Neuron (in vitro differentiated cells): ENCODE results near the gene NRG2.

Experiments used
- H2AFZ ChIP-seq: one replicate; pipeline ENCODE4 v1.6.1; 2013; ENCODE audit warnings: low read depth, mild to moderate bottlenecking, inconsistent platforms, low read length, moderate library complexity
- H3K27me3 ChIP-seq: one replicate; pipeline ENCODE4 v1.6.1; 2013; ENCODE audit warnings: low read length; ENCODE audit not compliant: insufficient read depth
- H3K36me3 ChIP-seq: one replicate; pipeline ENCODE4 v1.6.1; 2013; ENCODE audit warnings: low read length; ENCODE audit not compliant: insufficient read depth
- H3K4me1 ChIP-seq: one replicate; pipeline ENCODE4 v1.6.1; 2013; ENCODE audit warnings: low read length; ENCODE audit not compliant: insufficient read depth
- H3K4me3 ChIP-seq: 2 replicates; pipeline ENCODE4 v1.5.1; 2013; ENCODE audit warnings: mild to moderate bottlenecking, low read length, moderate library complexity
- H3K9me3 ChIP-seq: one replicate; pipeline ENCODE4 v1.6.1; 2013; ENCODE audit warnings: low read length

The NRG2 gene

DNA sequence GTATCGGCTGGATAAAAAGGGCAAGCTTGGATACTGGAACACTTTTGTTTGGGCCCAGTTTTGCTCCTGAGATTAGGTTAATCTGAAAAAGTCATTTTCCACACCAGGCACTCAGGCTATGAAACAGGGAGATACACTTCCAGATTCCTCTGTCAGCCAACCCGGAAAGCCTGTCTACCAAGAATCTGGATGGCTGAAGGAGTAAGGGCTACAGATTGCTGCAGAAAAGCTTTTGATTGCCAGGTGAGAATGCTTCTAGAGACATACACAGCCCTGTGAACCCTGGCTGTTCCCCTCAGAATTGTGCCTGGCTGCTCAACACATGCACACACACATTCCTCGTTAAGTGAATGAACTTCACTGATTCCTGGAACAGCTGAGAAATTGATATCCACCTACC, 133.1 kb downstream of the NRG2 start:
- Histone ChIP-seq H2AFZ (no peak overlapping the region), H3K36me3 (no peaks in the 10 kb centered on the region), H3K4me3 (no peak overlapping the region), H3K4me1 (no peaks in the 10 kb centered on the region), H3K27me3 (peaks cover 53% of the 10 kb centered on the region), H3K9me3 (no peaks in the 10 kb centered on the region)

GRCh38 chr5:139908749-139909148, 134.3 kb downstream of the NRG2 start:
- H3K9me3 ChIP-seq = no peaks in the 10 kb centered on the region
- peaks cover 6% of the 10 kb centered on the region for H3K4me1 ChIP-seq
- H3K4me3 ChIP-seq = no peak overlapping the region
- no peak overlapping the region for H2AFZ ChIP-seq
- peaks cover 62% of the 10 kb centered on the region for H3K27me3 ChIP-seq
- no peaks in the 10 kb centered on the region for H3K36me3 ChIP-seq

- Histone ChIP-seq H3K36me3 (no peaks in the 10 kb centered on the region), H3K9me3 (no peaks in the 10 kb centered on the region), H3K27me3 (peaks cover 79% of the 10 kb centered on the region), H3K4me1 (peaks cover 10% of the 10 kb centered on the region), H2AFZ (no peak overlapping the region), H3K4me3 (no peak overlapping the region)
Observed at GRCh38 chr5:139906661-139907060, 136.4 kb downstream of the NRG2 start.

DNA sequence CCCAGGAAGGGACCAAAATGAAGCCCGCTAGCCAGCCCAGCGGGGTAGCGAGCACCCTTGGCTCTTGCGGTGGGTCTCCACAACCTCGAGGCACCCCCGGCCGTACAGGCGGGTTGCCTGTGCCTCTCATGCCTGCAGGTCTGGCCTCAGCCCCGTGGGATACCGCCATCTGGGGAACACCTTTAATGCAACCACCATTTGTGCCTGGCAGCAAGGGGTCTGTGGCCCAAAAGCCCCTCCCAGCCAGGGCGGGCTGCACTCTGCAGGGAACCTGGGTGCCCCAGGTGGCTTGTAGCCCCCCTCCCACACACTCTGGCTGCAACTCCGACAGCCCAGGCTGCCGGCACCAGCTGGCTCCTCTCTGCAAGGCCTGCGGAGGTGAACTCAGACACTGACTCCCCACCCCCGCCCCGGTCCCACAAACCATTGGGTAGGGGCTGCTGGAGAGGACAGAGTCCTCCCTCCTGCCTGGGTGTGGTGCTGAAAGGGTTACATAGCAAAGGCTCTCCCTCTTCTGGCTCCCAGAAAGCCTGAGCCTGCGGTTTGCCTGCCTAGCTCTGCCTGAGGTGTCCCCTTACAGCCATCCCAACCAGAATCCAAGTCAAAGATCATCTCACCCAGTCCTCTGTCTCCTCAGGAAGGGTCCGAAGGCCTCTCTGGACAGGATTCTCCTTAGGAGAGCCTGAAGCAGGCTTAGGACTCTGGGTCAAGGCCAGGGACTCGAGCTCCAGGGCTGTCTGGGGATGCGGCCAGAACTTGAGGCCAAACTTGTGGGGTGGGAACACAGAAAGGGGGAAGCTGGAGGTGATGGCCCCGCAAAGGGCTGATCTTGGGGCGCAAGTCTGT, 138.1 kb downstream of the NRG2 start:
- Histone ChIP-seq H3K4me1 (peaks cover 10% of the 10 kb centered on the region), H2AFZ (peak overlapping the region; percentile 77), H3K9me3 (no peaks in the 10 kb centered on the region), H3K4me3 (no peak overlapping the region), H3K27me3 (peaks cover 81% of the 10 kb centered on the region), H3K36me3 (no peaks in the 10 kb centered on the region)

DNA sequence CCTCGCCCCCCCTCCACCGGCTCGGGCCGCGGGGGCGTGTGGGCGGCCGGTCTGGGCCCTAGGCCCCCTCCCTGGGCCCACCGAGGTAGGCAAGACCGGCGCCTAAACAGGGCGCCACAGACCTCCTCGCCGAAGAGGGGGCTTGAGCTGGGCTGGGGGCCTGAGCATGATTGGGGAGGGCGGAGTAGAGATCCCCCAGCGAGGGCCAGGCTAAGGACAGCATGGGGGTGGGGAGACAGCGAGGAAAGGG, 138.6 kb downstream of the NRG2 start:
- Histone ChIP-seq H3K4me3 (no peak overlapping the region), H3K36me3 (no peaks in the 10 kb centered on the region), H3K27me3 (peaks cover 82% of the 10 kb centered on the region), H3K4me1 (peaks cover 10% of the 10 kb centered on the region), H3K9me3 (no peaks in the 10 kb centered on the region), H2AFZ (peak overlapping the region; percentile 77)

DNA sequence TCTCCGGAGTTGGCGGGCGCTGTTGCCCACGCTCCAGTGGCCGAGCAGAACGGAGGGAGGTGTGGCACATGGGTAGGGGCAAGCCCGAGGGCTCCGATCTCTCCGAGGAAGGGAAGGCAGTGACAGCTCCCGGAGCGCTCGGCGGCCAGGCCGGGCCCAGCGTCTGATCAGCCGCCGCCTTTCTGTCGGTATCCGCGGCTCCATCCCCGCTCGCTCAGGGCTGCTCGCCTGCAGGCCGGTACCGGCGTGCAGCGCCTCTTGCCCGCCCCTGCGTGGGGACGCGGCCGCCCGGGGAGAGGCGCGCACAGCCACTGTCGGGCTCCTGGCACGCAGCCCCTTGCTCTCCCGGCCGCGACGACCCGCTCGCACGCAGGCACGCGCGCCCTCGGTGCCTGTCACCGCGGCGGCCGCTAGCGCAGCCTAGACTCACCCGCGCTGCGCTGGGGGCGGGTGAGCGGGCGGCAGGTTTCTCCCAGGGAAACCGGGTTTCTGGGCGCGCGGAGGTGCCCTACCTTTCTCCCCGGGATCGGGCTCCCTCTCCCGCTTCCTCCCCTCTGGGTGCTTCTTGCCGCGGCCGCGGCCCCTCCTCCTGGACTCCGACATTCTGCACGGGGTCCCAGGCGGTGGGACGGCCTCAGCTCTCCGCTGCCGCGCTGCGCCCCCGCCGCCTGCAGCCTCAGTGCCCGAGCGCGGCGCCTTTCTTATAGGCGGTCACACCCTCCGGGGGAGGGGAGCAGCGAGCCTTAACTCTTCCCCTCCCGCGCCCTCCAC, 139.1 kb downstream of the NRG2 start:
- H3K4me3 ChIP-seq = peak overlapping the region; percentile 33
- peaks cover 81% of the 10 kb centered on the region for H3K27me3 ChIP-seq
- no peaks in the 10 kb centered on the region for H3K9me3 ChIP-seq
- peak overlapping the region; percentile 77 for H2AFZ ChIP-seq
- no peaks in the 10 kb centered on the region for H3K36me3 ChIP-seq
- H3K4me1 ChIP-seq = peaks cover 10% of the 10 kb centered on the region

DNA sequence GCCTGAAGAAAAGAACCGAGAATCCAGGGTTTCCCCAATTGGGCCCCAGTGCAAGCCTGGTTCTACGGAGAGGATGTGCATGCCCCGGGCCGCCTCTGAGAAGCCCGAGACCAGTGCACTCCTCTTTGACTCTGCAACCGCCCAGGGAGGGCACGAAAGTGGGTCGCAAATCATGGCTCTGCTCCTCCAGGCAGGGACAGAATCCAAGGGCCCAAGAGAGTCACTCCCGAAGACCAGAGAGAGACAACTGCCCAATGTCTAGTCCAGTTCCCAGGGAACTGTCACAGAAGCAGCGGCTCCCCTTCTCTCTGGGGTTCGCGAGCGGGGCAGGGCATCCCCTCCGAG, 139.7 kb downstream of the NRG2 start:
- peak overlapping the region; percentile 77 for H2AFZ ChIP-seq
- peak overlapping the region; percentile 33 for H3K4me3 ChIP-seq
- H3K4me1 ChIP-seq = peaks cover 10% of the 10 kb centered on the region
- H3K27me3 ChIP-seq = peaks cover 82% of the 10 kb centered on the region
- H3K9me3 ChIP-seq = no peaks in the 10 kb centered on the region
- H3K36me3 ChIP-seq = no peaks in the 10 kb centered on the region

- Histone ChIP-seq H2AFZ (no peak overlapping the region), H3K4me1 (peaks cover 10% of the 10 kb centered on the region), H3K9me3 (no peaks in the 10 kb centered on the region), H3K36me3 (no peaks in the 10 kb centered on the region), H3K4me3 (no peak overlapping the region), H3K27me3 (peaks cover 87% of the 10 kb centered on the region)
Observed at GRCh38 chr5:139901986-139902385, 141.1 kb downstream of the NRG2 start.

GRCh38 chr5:139901251-139901575, 141.9 kb downstream of the NRG2 start:
- H3K27me3 ChIP-seq = peaks cover 87% of the 10 kb centered on the region
- H3K4me1 ChIP-seq = peaks cover 10% of the 10 kb centered on the region
- no peak overlapping the region for H2AFZ ChIP-seq
- H3K36me3 ChIP-seq = no peaks in the 10 kb centered on the region
- H3K9me3 ChIP-seq = no peaks in the 10 kb centered on the region
- H3K4me3 ChIP-seq = no peak overlapping the region

DNA sequence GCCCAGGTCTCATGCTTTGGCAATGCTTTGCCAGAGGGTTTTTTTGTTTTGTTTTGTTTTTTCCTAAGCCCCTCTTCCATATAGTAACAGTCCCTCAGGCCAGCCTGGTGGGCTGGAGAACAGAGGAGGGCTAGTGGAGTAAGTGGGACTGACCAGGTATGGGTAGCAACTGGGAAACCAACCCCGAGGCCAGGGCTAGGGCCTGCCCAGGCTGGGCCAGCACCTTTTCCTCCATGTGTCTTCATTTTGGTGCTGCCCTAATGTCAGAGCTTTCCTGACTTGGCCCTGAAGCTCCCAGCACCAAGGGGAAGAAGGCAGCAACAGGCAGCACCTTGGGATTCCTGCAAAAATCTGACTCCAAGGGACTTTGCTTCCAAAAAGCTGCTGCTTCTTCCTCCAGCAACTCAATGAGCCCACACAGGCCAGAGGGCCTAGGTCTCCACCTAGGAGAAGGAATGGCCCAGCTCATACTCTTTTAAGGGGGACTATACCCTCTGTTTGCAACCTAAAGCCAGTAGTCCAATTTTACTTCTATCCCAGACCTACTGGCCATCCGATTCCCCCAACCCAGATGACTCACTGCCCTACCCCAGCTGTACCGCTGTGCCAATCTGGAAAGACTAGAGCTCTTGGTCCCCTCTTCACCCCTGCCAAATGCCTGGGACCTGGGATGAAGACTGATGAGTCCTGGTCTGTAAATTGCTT, 142.4 kb downstream of the NRG2 start:
- Histone ChIP-seq H3K27me3 (peaks cover 88% of the 10 kb centered on the region), H3K36me3 (no peaks in the 10 kb centered on the region), H2AFZ (no peak overlapping the region), H3K9me3 (no peaks in the 10 kb centered on the region), H3K4me3 (no peak overlapping the region), H3K4me1 (peaks cover 10% of the 10 kb centered on the region)

DNA sequence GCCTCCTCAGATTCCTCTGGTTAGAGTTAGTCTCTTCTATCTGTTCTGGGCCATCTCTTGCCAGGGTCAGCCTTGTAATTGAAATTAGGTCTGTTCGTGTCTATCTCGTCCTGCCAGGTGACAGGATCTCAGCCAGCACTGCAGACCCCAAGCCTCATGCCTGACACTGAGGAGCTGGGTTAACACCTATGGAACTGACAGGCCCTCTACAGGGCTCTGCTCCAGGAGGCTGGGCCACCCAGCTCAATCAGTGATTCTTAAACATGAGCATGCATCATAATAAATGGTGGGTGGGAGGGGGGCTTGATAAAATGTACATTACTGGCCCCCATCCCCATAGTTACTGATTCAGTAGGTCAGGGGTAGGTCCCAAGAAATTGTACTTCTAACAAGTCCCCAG, 144.1 kb downstream of the NRG2 start:
- Histone ChIP-seq H3K4me3 (no peak overlapping the region), H2AFZ (no peak overlapping the region), H3K27me3 (peaks cover 87% of the 10 kb centered on the region), H3K36me3 (no peaks in the 10 kb centered on the region), H3K9me3 (no peaks in the 10 kb centered on the region), H3K4me1 (peaks cover 4% of the 10 kb centered on the region)

- H3K27me3 ChIP-seq = peaks cover 80% of the 10 kb centered on the region
- no peak overlapping the region for H2AFZ ChIP-seq
- no peaks in the 10 kb centered on the region for H3K36me3 ChIP-seq
- H3K9me3 ChIP-seq = no peaks in the 10 kb centered on the region
- H3K4me1 ChIP-seq = no peaks in the 10 kb centered on the region
- H3K4me3 ChIP-seq = no peak overlapping the region
Observed at GRCh38 chr5:139897982-139898381, 145.1 kb downstream of the NRG2 start.

GRCh38 chr5:139897342-139897741, 145.8 kb downstream of the NRG2 start:
- Histone ChIP-seq H3K4me1 (no peaks in the 10 kb centered on the region), H3K27me3 (peaks cover 77% of the 10 kb centered on the region)

More at GRCh38 chr5:139897342-139897741, 145.8 kb downstream of the NRG2 start:
- no peak overlapping the region for H3K4me3 ChIP-seq
- H3K36me3 ChIP-seq = no peaks in the 10 kb centered on the region
- H2AFZ ChIP-seq = no peak overlapping the region
- H3K9me3 ChIP-seq = no peaks in the 10 kb centered on the region
